GM18517 (cell line): ENCODE data around the gene ASPDH.
A peak's percentile ranks its signal among the peaks of the same experiment; 100 is the strongest.

Experiments used
- ATAC-seq: cut with Tn5 transposase; IDR thresholded peaks from one replicate; pipeline ENCODE4 v1.9.1; 2021; ENCODE audit warnings: mild to moderate bottlenecking, moderate library complexity; ENCODE audit not compliant: unreplicated experiment

Gene ASPDH

GRCh38 chr19:50516456-50516855 is 2.7 kb upstream of the ASPDH start:
- ATAC-seq: no peak

- ATAC-seq: no peak
These were observed 1.5 kb upstream of the ASPDH start for GRCh38 chr19:50515168-50515561.

GRCh38 chr19:50514346-50515167 is 844 bp upstream of the ASPDH start:
- ATAC-seq: no peak

GRCh38 chr19:50512999-50513745 is 541 bp downstream of the ASPDH start:
- ATAC-seq: no peak

- ATAC-seq: no peak
These were observed 1.4 kb downstream of the ASPDH start for GRCh38 chr19:50512112-50512998.

GRCh38 chr19:50511069-50511822 is 2.5 kb downstream of the ASPDH start, which contains the start of gene JOSD2:
JOSD2 (minus strand) TSS chr19:50511191; CDS start chr19:50510431, 760 bp downstream.
- peak; percentile 83 for ATAC-seq

- no peak for ATAC-seq
These were observed 3.0 kb downstream of the ASPDH start for GRCh38 chr19:50510700-50511068.

GRCh38 chr19:50510121-50510670 is 3.5 kb downstream of the ASPDH start:
- no peak for ATAC-seq

- no peak for ATAC-seq
These were observed 4.3 kb downstream of the ASPDH start for GRCh38 chr19:50509366-50509765.

GRCh38 chr19:50508843-50509190 is 4.9 kb downstream of the ASPDH start:
- no peak for ATAC-seq

GRCh38 chr19:50507376-50507775 is 6.3 kb downstream of the ASPDH start:
- no peak for ATAC-seq

- no peak for ATAC-seq
These were observed 7.0 kb downstream of the ASPDH start for GRCh38 chr19:50506700-50507099.

- ATAC-seq: no peak
These were observed 7.7 kb downstream of the ASPDH start for GRCh38 chr19:50505856-50506611.

GRCh38 chr19:50501568-50502475 is 11.9 kb downstream of the ASPDH start:
- no peak for ATAC-seq

- ATAC-seq: no peak
These were observed 12.5 kb downstream of the ASPDH start for GRCh38 chr19:50501186-50501567.

GRCh38 chr19:50500753-50501151 is 13.0 kb downstream of the ASPDH start:
- ATAC-seq: no peak

- ATAC-seq: no peak
These were observed 13.5 kb downstream of the ASPDH start for GRCh38 chr19:50500060-50500752.
